IPS-NIHi7 (cell line): Measurements from ENCODE around the gene RXFP1.

Experiments
- DNase-seq: peaks from one replicate; pipeline ENCODE4 v3.0.0; 2012; ENCODE audit warnings: mixed read lengths; ENCODE audit errors: extremely low spot score

Gene RXFP1

GRCh38 chr4:158521484-158522088 lies at the start of gene RXFP1:
Gene RXFP1, plus strand, starts transcription at chr4:158521882. Its CDS starts 95 bp downstream, at chr4:158521977.
- DNase-seq = no peak

- no peak for DNase-seq
These were observed 39.9 kb upstream of the RXFP1 start for GRCh38 chr4:158481811-158482210.

DNA sequence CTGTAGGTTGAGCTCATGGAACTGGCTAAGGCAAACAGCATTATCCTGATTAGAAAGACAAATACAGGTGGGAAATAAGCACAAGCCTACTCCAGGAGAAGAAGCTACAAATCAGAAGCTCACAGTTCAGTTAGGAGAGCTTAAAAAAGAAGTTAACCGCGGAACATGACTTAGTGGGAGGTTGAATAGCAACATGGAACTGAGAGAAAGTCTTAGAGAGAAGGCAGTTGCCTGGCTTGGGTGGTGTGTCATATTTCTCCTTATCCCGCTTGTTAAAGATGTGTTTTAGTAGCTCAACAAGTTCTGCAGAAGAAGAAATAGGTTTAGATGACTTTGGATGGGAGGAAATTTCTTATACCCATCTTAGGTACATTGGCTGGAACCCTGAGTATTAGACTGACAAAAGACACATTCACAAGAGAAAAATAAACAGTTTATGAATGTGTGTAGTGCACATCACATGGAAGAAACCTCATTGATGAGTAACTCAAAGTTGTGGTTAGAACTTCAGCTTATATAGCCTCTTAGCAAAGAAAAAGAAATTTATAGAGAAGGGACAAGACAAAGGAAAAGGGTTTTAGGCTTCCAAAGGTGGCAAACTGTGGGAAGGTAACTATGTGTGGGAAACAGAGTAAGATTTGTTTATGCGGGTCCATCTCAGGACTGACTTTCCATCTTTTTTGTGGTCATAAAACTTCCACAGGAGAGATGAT lies 37.4 kb upstream of the RXFP1 start:
- DNase-seq = no peak

DNA sequence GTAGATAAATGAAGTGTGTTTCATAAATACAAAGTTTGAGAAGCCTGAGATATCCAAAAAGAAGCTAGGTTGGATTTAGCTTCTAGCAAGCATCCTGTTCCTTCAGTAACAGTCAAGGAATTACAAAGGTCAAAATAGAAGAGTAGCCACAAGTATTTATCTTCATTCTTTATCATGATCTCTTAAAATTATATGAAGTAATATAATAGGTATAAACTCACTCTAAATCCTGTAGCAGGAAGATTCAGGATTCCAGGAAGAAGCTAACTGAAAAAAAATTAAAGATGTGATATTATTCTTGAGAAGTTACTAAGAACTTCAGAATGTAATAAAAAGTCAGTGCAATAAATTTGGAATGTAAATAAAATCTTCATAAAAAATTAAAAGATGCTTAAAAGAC lies 31.1 kb upstream of the RXFP1 start:
- DNase-seq = no peak

GRCh38 chr4:158492391-158492790 lies 29.3 kb upstream of the RXFP1 start:
- no peak for DNase-seq

DNA sequence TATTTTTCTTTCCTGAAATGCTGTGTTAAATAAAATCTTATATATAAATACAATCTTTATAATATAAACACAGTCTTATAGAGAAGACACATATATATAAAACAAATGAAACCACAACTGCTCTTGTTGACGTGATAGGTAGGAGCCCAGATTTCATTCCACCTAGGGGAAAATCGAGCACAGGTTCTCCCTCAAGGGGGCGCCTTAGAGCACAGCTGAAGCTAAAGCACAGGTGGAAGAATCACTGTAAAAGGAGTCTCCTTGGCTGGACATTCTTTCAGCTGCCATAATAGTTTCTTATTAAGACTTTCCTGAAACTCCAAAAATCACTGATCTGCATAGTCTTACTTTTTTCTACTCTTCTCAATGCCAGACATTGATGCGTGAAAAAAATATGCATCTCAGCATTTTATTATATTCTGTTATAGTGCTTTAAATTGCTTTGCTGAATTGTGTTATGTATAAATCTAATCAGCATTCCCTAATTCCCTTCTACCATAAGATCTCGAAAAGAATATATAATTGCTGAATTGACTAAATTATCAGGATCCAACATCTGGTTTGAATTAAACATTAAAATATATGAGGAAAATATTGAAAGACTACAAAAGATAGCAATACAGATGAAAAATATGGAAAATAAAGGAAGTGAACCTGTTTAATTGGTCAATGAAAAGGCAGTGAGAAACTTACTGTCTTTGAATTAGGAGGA lies 25.5 kb upstream of the RXFP1 start:
- peak; percentile 77 for DNase-seq

DNA sequence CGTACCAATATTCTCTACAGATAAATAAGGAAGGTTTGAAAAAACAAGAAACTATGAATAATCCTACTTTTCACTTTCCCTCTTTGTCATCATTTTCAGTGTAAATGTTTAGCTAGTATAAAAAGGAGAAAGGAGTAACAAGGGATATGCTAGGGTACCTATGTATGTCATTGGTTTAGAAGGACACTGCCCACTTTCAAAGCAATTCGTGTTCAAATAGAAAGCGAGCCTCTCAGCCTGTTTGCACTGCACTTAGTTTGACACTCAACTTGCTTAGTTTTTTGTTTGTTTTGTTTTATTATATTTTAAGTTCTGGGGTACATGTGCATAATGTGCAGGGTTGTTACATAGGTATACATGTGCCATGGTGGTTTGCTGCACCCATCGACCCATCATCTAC lies 21.6 kb upstream of the RXFP1 start:
- no peak for DNase-seq

GRCh38 chr4:158513256-158513655 lies 8.4 kb upstream of the RXFP1 start:
- DNase-seq = no peak

- DNase-seq = no peak
These were observed 2.5 kb upstream of the RXFP1 start for GRCh38 chr4:158519226-158519625.

GRCh38 chr4:158523990-158524535 lies 2.4 kb downstream of the RXFP1 start:
- DNase-seq = no peak

DNA sequence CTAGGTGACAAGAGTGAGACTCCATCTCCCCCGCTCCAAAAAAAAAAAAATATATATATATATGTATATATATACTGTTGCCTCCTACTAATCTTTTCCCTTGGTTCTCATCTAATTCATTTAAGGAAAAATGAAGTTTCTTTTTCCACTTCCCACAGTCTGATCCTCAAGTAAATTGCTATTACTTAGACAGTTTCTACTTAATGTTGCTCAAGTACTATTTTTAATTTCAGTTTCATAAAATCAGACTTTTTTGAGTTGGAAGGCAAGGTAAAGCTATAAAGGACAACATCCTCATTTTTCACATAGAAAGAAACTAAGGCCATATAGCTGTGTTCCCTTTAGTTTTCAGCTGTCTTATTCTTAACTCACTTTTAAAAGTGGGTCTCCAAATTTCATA lies 5.8 kb downstream of the RXFP1 start:
- DNase-seq = no peak

DNA sequence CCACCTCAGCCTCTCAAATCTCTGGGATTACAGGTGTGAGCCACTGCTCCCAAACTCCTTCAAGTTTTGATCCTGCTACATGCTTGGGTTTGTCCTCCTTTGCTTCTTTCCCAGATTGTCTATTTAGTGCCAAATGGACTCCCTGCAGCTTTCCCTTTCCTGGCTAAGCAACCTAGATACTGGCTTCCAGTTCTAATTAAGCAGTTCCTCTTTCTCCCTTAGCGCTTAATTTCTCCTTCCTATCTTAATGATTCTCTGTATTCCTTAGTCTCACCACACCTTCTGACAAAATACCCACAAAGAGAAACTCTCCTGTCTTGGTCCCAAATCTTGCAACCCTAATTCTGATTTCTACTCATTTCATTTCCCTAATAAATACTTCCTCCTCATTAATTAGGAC lies 7.8 kb downstream of the RXFP1 start:
- DNase-seq = no peak

DNA sequence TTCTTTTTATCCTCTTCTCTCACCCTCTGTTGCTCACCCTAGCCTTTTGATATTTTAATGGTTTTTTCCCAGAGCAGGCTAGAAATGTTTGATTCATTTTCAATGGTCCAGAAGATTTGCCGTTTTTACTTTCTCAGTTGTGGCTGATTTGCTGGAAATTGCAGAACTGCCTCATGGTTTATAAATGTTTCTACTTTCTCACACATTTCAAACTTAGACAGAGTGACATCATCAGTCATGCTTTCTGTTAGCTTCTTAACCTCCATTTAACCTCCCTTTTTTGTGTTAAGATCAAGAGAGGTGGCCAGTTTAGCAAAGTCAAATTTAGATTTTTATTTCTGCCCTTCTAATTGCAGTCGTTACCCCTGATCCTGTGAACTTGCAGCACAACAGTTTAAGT lies 8.7 kb downstream of the RXFP1 start:
- DNase-seq = no peak

DNA sequence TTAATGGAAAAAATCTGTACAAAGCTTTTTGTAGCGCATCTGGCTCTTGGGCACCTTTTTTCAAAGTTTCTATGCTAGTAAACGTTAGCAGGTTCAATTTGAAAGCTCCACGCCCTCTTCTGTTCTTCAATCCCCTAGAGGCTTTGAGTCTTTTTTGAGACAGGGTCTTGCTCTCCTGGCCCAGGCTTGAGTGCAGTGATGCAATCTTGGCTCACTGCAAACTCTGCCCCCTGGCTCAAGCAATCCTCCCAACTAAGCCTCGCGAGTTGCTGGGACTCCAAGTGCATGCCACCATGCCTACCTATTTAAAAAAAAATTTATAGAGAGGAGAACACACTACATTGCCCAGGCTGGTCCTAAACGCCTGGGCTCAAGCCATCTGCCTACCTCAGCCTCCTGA lies 9.2 kb downstream of the RXFP1 start:
- DNase-seq = no peak

GRCh38 chr4:158532556-158533231 lies 11.0 kb downstream of the RXFP1 start:
- DNase-seq = no peak

DNA sequence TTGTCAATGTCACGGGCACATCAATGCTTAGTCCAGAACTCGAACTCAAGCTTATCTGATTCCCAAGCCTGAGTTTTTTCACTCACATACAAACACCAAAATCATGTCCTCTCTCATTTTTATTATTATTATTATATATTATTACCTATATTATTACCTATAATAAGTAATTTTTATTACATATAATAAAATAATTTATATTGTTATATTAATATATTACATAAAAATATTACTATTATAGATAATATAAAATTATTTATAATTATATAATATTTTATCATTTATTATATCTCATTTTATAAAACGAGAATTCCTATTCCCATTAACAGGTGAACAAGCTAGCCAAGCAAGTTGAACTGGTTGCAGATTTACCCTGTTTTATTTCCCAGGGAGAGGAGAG lies 13.0 kb downstream of the RXFP1 start:
- no peak for DNase-seq

- no peak for DNase-seq
These were observed 13.5 kb downstream of the RXFP1 start for GRCh38 chr4:158535130-158535614.

- DNase-seq = no peak
These were observed 15.2 kb downstream of the RXFP1 start for GRCh38 chr4:158536833-158537232.

- no peak for DNase-seq
These were observed 16.5 kb downstream of the RXFP1 start for GRCh38 chr4:158538176-158538575.

GRCh38 chr4:158538911-158539310 lies 17.2 kb downstream of the RXFP1 start:
- DNase-seq = no peak

DNA sequence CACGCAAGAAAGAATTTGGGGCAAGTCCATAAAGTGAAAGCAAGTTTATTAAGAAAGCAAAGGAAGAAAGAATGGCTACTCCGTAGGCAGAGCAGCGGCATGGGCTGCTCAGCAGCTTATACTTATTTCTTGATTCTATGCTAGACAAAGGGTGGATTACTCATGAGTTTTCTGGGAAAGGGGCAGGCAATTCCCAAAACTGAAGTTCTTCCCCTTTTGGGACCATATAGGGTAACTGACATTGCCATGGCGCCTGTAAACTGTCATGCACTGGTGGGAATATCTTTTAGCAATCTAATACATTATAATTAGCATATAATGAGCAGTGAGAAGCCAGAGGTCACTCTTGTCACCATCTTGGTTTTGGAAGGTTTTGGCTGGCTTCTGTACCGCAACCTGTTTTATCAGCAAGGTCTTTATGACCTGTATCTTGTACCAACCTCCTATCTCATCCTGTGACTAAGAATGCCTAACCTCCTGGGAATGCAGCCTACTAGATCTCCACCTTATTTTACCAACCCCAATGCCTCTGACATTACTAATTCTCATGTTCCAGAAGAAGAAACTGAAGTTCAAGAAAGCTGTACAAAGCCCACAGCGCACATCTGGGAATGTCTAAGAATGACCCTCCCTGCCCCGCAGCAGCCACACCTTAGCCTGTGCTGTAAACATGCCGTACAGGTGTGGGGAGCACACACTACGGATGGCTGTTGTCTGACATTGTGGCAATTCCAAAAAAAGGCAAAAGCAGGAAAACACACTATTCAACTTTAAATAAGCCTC lies 18.6 kb downstream of the RXFP1 start:
- no peak for DNase-seq
